BJ (cell line): ENCODE results near the gene GALNTL6. TPM values are rescaled to one million over a fixed set of nuclear protein-coding genes. Genes with fewer than 3 reads are reported as not detected.

Source experiments
- CTCF ChIA-PET: fragments of 350-600 bp; formaldehyde crosslinking; extraction: SDS; loops from one replicate; lab custom pipeline; 2021; ENCODE audit warnings: antibody characterized with exemption, inconsistent platforms; lab: Yijun Ruan, JAX
- POLR2A ChIA-PET: fragments of 300-600 bp; sonication (Branson Sonifier 250); formaldehyde crosslinking; extraction: SDS; loops from one replicate; lab custom pipeline; 2021; ENCODE audit warnings: antibody characterized with exemption; lab: Charles Lee
- DNase-seq: peaks from one replicate; pipeline ENCODE4 v3.0.0-alpha.2; 2011; ENCODE audit warnings: low read depth
- H3K27me3 ChIP-seq: 2 replicates; pipeline ENCODE4 v1.6.0; 2011; ENCODE audit warnings: low read length; ENCODE audit not compliant: control insufficient read depth, insufficient read depth
- H3K36me3 ChIP-seq: 2 replicates; pipeline ENCODE4 v1.5.1; 2011; ENCODE audit warnings: low read length; ENCODE audit not compliant: control insufficient read depth, insufficient read depth
- H3K4me3 ChIP-seq: 2 replicates; pipeline ENCODE4 v1.5.1; 2011; ENCODE audit warnings: low read depth, mild to moderate bottlenecking, control low read depth, low read length
- polyA plus RNA-seq: library from polyadenylated mRNA; depleted of rRNA; stranded (reverse); fragments of >200 nt; gene quantifications from 2 replicates; pipeline ENCODE4 v1.2.3, GENCODE V29; 2011
- TF ChIP-seq, protein P1 (sequence below): IDR thresholded peaks from 2 replicates; pipeline ENCODE4 v1.5.1; 2011; ENCODE audit warnings: low read depth, mild to moderate bottlenecking, control low read depth, inconsistent platforms, low read length, moderate library complexity; ENCODE audit not compliant: insufficient read depth

Gene GALNTL6
- polyA plus RNA-seq, 1 experiment, result 0.02 TPM

DNA sequence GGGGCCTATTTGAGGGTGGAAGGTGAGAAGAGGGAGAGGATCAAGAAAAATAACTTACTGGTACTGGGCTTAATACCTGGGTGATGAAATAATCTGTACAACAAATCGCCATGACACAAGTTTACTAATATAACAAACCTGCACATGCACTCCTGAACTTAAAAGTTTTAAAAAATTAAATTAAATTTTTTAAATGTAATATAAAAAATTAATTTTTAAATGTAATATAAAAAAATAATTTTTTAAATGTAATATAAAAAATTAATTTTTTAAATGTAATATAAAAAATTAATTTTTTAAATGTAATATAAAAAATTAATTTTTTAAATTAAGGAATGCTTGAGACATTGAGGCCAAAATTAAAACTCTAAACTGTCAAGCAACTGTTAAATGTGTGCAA is 1231.1 kb downstream of the GALNTL6 start:
- TF ChIP-seq, protein P1, sequence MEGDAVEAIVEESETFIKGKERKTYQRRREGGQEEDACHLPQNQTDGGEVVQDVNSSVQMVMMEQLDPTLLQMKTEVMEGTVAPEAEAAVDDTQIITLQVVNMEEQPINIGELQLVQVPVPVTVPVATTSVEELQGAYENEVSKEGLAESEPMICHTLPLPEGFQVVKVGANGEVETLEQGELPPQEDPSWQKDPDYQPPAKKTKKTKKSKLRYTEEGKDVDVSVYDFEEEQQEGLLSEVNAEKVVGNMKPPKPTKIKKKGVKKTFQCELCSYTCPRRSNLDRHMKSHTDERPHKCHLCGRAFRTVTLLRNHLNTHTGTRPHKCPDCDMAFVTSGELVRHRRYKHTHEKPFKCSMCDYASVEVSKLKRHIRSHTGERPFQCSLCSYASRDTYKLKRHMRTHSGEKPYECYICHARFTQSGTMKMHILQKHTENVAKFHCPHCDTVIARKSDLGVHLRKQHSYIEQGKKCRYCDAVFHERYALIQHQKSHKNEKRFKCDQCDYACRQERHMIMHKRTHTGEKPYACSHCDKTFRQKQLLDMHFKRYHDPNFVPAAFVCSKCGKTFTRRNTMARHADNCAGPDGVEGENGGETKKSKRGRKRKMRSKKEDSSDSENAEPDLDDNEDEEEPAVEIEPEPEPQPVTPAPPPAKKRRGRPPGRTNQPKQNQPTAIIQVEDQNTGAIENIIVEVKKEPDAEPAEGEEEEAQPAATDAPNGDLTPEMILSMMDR, result no peak
- ChIA-PET CTCF (no interaction called here), POLR2A (no interaction called here)
- Histone ChIP-seq H3K4me3 (no peak overlapping the region), H3K36me3 (no peaks in the 10 kb centered on the region), H3K27me3 (no peaks in the 10 kb centered on the region; the same call in 1 of the 2 replicates)
- DNase-seq, result no peak

DNA sequence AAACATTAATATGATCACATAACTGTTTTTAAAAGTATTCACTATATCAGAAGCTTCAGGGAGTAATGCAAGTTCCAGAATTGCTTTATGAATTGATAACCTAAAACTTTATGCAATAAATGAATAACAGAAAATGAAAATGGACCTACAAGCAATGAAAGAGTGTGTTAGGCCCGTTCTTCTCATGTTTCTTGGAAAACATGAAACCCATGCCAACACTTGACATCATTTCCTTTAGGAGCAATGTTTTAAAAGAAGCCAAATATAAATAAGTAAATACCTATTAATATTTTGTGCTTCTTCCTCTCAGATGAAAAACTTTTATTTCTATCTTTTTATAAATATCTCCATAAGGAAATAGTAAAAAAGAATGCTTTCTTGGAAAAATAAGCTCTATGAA is 1232.4 kb downstream of the GALNTL6 start:
- TF ChIP-seq, protein P1, result no peak
- no peak for DNase-seq
- ChIA-PET POLR2A (no interaction called here), CTCF (no interaction called here)
- H3K4me3 ChIP-seq, result no peak overlapping the region
- H3K27me3 ChIP-seq, result peaks cover 1% of the 10 kb centered on the region; the same call in 1 of the 2 replicates
- H3K36me3 ChIP-seq, result no peaks in the 10 kb centered on the region

DNA sequence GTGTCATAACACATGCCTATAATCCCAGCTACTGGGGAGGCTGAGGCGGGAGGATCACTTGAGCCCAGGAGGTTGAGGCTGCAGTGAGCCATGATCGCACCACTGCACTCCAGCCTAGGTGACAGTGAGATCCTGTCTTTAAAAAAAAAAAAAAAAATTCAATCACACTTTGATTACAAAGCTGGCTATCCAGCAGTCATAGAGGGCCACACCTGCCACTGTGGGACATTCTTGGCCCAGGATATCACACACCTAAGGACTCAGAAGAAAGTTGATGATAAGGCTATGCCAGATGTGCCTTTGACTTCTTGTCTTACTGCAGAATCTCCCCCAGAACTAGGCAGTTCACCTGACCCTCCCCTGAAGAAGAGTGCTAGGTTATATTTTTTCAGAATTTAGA is 1232.9 kb downstream of the GALNTL6 start:
- ChIA-PET POLR2A (interaction anchor here (0.7 kb wide), 1 partner anchor 1182 kb away, joined by 8 read pairs; no protein-coding TSS in a partner anchor), CTCF (no interaction called here)
- Histone ChIP-seq H3K36me3 (no peaks in the 10 kb centered on the region), H3K27me3 (peaks cover 1% of the 10 kb centered on the region; the same call in 1 of the 2 replicates), H3K4me3 (no peak overlapping the region)
- DNase-seq, result no peak
- TF ChIP-seq, protein P1, result no peak

DNA sequence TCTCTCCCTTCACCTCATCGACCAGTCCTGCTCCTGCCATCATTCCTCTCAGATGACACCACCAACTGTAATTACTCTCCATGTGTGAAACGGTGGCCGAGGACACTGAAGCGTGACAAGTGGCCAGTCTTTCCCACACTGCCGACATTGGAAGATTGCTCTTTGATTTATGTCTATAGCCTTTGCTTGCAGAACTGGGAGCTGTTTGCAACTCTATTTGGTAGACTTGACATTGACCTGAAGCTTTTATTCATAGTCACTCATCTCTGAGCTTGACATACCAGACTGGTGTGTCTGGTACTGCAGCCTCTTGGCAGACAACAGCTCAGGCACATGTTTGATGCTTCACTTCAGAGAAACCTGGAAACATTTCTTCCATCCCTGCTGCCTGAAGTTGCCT is 1233.6 kb downstream of the GALNTL6 start:
- Histone ChIP-seq H3K36me3 (no peaks in the 10 kb centered on the region), H3K4me3 (no peak overlapping the region), H3K27me3 (peaks cover 1% of the 10 kb centered on the region; the same call in 1 of the 2 replicates)
- TF ChIP-seq, protein P1, result no peak
- CTCF ChIA-PET, result no interaction called here
- POLR2A ChIA-PET, result no interaction called here
- no peak for DNase-seq

DNA sequence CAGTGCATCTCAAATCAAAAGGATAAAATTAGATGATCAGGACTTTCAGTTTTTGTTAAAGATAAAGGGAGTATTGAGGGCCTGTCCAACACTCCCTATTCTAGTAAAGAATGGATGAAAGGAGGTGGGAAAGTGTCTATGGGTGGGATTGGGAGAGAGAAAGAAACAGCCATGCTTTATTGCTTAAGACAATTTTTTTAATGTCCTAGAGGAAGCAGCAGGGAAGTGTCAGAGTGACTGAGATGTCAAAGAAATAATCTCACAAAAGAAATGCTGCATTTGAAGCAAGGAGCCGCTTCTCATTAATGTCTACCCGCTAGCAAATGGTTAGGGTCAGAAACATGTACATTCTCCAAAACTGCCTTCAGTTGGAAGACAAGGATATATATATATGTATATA is 1238.0 kb downstream of the GALNTL6 start:
- H3K4me3 ChIP-seq, result no peak overlapping the region

More for the DNA sequence above, 1238.0 kb downstream of the GALNTL6 start:
- ChIA-PET CTCF (no interaction called here), POLR2A (no interaction called here)
- Histone ChIP-seq H3K27me3 (peaks cover 1% of the 10 kb centered on the region; the same call in 1 of the 2 replicates), H3K36me3 (no peaks in the 10 kb centered on the region)
- no peak for DNase-seq
- TF ChIP-seq, protein P1, result no peak
